GM12878 (cell line): ENCODE measurements around the gene SRRM3. TPM values are rescaled to one million over a fixed set of nuclear protein-coding genes. Genes with fewer than 3 reads are reported as not detected.

Source experiments
- ATAC-seq: fragments of 200-7000 bp; cut with Tn5 transposase; 3 replicates; pipeline ENCODE4 v1.9.1; 2020; ENCODE audit warnings: mild to moderate bottlenecking, moderate library complexity
- BruUV-seq: library from RNA; stranded (reverse); fragments of 400-500 nt; replicated peaks from 2 replicates; lab custom pipeline; 2021; lab: Mats Ljungman, UMichigan
- CTCF ChIA-PET: fragments of 300-600 bp; sonication (Branson Sonifier 250); formaldehyde crosslinking; extraction: SDS; loops from one replicate; lab custom pipeline; 2021; ENCODE audit warnings: inconsistent platforms; lab: Yijun Ruan, JAX
- POLR2A ChIA-PET: fragments of 350-600 bp; formaldehyde crosslinking; extraction: SDS; loops from one replicate; lab custom pipeline; 2021; ENCODE audit warnings: inconsistent platforms; lab: Charles Lee
- RAD21 ChIA-PET: fragments of 300-600 bp; sonication (Branson Sonifier 250); formaldehyde crosslinking; loops from one replicate; lab custom pipeline; 2023; ENCODE audit warnings: antibody characterized with exemption; ENCODE audit not compliant: unreplicated experiment; lab: Charles Lee
- SMC1A ChIA-PET: fragments of 300-600 bp; sonication (Branson Sonifier 250); formaldehyde crosslinking; loops from one replicate; lab custom pipeline; 2023; ENCODE audit not compliant: unreplicated experiment, uncharacterized antibody; lab: Charles Lee
- DNase-seq: peaks from one replicate; pipeline ENCODE4 v3.0.0-alpha.2; 2011; ENCODE audit warnings: low read depth, low spot score
- FAIRE-seq: peaks from 3 replicates; lab custom pipeline; 2011; peaks lifted over from hg19 to GRCh38; lab: Jason Lieb, UNC
- H2AFZ ChIP-seq: 2 replicates; pipeline ENCODE4 v1.6.0; 2011; ENCODE audit warnings: low read depth, low read length, control low read depth; ENCODE audit not compliant: control insufficient read depth
- H3K27ac ChIP-seq: 2 replicates; pipeline ENCODE4 v1.5.1; 2011; ENCODE audit warnings: control low read depth; ENCODE audit not compliant: control insufficient read depth, insufficient read depth
- H3K27me3 ChIP-seq, 2 experiments: replicated peaks in 1 of 2; 2 replicates each; pipeline versions ENCODE4 v1.6.0 to v1.6.1; 2011; ENCODE audit warnings: low read length in 1 of 2; ENCODE audit not compliant: control insufficient read depth in 2 of 2, insufficient read depth in 2 of 2
- H3K36me3 ChIP-seq, 2 experiments: 2 replicates each; pipeline ENCODE4 v1.5.1; 2011; ENCODE audit warnings: low read length in 1 of 2; ENCODE audit not compliant: control insufficient read depth in 2 of 2, insufficient read depth in 2 of 2
- H3K4me1 ChIP-seq: 2 replicates; pipeline ENCODE4 v1.6.1; 2011; ENCODE audit warnings: mild to moderate bottlenecking, low read length, moderate library complexity, mixed read lengths; ENCODE audit not compliant: control insufficient read depth, insufficient read depth
- H3K4me2 ChIP-seq: 2 replicates; pipeline ENCODE4 v1.6.0; 2011; ENCODE audit warnings: control low read depth; ENCODE audit not compliant: control insufficient read depth, insufficient read depth
- H3K4me3 ChIP-seq: fragments of 200-600 bp; sonication (generic); 2 replicates; pipeline ENCODE4 v1.5.1; 2016
- H3K79me2 ChIP-seq: 2 replicates; pipeline ENCODE4 v1.6.0; 2011; ENCODE audit warnings: low read length; ENCODE audit not compliant: control insufficient read depth, insufficient read depth
- H3K9ac ChIP-seq: 2 replicates; pipeline ENCODE4 v1.8.0; 2011; ENCODE audit warnings: low read length, control low read depth, mixed read lengths; ENCODE audit not compliant: control insufficient read depth, insufficient read depth
- H3K9me3 ChIP-seq: replicated peaks from 3 replicates; pipeline ENCODE4 v1.5.1; 2011; ENCODE audit warnings: mild to moderate bottlenecking, low read length; ENCODE audit not compliant: control insufficient read depth, insufficient read depth
- H4K20me1 ChIP-seq: 2 replicates; pipeline ENCODE4 v1.6.0; 2011; ENCODE audit not compliant: control insufficient read depth, insufficient read depth
- RUNX3 ChIP-seq: IDR thresholded peaks from 2 replicates; pipeline ENCODE4 v1.6.1; 2012; ENCODE audit warnings: low read length, inconsistent platforms
- WGBS: methylation state at CpG from one replicate; pipeline ENCODE4 v1.1.6; 2016; ENCODE audit warnings: low lambda C conversion rate; ENCODE audit not compliant: insufficient replicate concordance, insufficient coverage; ENCODE audit errors: missing lambda C conversion rate; 5-methylcytosine and 5-hydroxymethylcytosine counted together
- in situ Hi-C: fragments of 300-500 bp; cut with MboI; formaldehyde crosslinking; loops from 9 replicates; pipeline ENCODE4 v1.14.3; 2018; ENCODE audit warnings: mixed read lengths
- intact Hi-C: fragments of 100-400 bp; cut with micrococcal nuclease; formaldehyde crosslinking; loops from one replicate; pipeline ENCODE4 v1.14.2; 2022; ENCODE audit not compliant: unreplicated experiment
- polyA plus RNA-seq, 11 experiments: library from polyadenylated mRNA; depleted of rRNA in 4 of 11; unstranded in 6 of 11; stranded (reverse) in 5 of 11; fragments of >200 nt; fragmentation: Nextera tagmentation in 4 of 11; fragmentation: Illumina TruSeq in 1 of 11; extraction: Ambion mirVana in 4 of 11; extraction: Trizol in 1 of 11; gene quantifications; 1 replicate in 1 of 11; 2 replicates in 10 of 11; pipeline versions ENCODE4 v1.2.1 to v1.2.3, GENCODE V29; 2011 to 2016; ENCODE audit warnings: inconsistent platforms in 2 of 11, missing spikeins in 2 of 11, low read depth in 1 of 11
- total RNA-seq, 4 experiments: library from RNA; depleted of rRNA in 3 of 4; stranded (reverse); fragments of >200 nt in 3 of 4; fragmentation: Illumina TruSeq in 1 of 4; extraction: Trizol in 1 of 4; gene quantifications; 2 replicates each; pipeline versions ENCODE4 v1.2.1 to v1.2.3, GENCODE V29; 2013 to 2021
- TF ChIP-seq, protein P1 (sequence below): fragments of 450-650 bp; IDR thresholded peaks from 2 replicates; pipeline ENCODE4 v1.6.1; 2016; ENCODE audit warnings: mild to moderate bottlenecking, moderate library complexity, borderline replicate concordance

SRRM3 gene
- total and polyA plus RNA-seq, 10 of the 15 experiments (the other 5 are each of a cell fraction or from before 2014, with no cell fraction given): 0.03 to 0.15 (median 0.05) TPM; not detected in 6

DNA sequence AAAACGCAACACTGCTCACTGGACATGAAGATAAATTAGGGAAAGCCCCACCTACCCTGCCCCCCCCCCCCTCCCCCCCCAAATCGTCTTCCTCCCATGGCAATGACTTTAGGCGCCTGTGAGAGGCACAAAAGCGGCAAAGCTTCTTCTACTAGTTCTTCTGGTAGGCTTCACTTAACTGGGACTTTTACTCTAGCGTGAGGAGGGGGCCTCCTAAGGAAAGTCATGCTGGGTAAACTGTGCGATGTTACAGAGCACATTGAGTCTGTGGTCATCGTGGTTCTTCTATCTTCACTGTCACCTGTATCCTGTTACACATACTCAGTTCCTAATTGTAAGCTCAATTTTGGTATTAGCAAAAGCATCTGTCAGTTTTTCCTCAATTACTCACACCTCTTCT is 125.9 kb downstream of the SRRM3 start:
- ChIA-PET POLR2A (interaction anchor here (0.6 to 1.3 kb wide), 3 partner anchors 8 to 242 kb away, joined by 4 to 5 read pairs (median 4); no protein-coding TSS in a partner anchor), CTCF (interaction anchor here (0.7 to 1.6 kb wide), 6 partner anchors 9 to 36 kb away, joined by 3 to 12 read pairs (median 4); partner anchors contain the start of gene YWHAG)

More for the DNA sequence above, 125.9 kb downstream of the SRRM3 start:
- peaks cover 16% of the 10 kb centered on the region for H3K79me2 ChIP-seq
- in situ Hi-C loops (no loop called here), intact Hi-C loops (no loop called here)
- H3K27me3 ChIP-seq: no peaks in the 10 kb centered on the region
- no peak overlapping the region for H3K9ac ChIP-seq
- no peaks in the 10 kb centered on the region for H3K9me3 ChIP-seq
- ATAC-seq (no peak), DNase-seq (no peak), FAIRE-seq (no peak)
- no peak overlapping the region for H3K4me2 ChIP-seq
- no TSS peak for BruUV-seq
- no peaks in the 10 kb centered on the region for H3K4me1 ChIP-seq
- no peak overlapping the region for H3K27ac ChIP-seq
- peaks cover 15 to 40% of the 10 kb centered on the region in 2 experiments for H3K36me3 ChIP-seq
- H2AFZ ChIP-seq: no peak overlapping the region
- SMC1A ChIA-PET: interaction anchor here (0.8 to 1.5 kb wide), 3 partner anchors 9 to 39 kb away, joined by 3 to 5 read pairs (median 3); no protein-coding TSS in a partner anchor
- H4K20me1 ChIP-seq: peaks cover 9% of the 10 kb centered on the region
- WGBS: 20% methylated on average over 4 of the region's 7 CpGs
- RAD21 ChIA-PET: interaction anchor here (0.8 kb wide), 1 partner anchor 13 kb away, joined by 3 read pairs; no protein-coding TSS in a partner anchor
- TF ChIP-seq, protein P1, sequence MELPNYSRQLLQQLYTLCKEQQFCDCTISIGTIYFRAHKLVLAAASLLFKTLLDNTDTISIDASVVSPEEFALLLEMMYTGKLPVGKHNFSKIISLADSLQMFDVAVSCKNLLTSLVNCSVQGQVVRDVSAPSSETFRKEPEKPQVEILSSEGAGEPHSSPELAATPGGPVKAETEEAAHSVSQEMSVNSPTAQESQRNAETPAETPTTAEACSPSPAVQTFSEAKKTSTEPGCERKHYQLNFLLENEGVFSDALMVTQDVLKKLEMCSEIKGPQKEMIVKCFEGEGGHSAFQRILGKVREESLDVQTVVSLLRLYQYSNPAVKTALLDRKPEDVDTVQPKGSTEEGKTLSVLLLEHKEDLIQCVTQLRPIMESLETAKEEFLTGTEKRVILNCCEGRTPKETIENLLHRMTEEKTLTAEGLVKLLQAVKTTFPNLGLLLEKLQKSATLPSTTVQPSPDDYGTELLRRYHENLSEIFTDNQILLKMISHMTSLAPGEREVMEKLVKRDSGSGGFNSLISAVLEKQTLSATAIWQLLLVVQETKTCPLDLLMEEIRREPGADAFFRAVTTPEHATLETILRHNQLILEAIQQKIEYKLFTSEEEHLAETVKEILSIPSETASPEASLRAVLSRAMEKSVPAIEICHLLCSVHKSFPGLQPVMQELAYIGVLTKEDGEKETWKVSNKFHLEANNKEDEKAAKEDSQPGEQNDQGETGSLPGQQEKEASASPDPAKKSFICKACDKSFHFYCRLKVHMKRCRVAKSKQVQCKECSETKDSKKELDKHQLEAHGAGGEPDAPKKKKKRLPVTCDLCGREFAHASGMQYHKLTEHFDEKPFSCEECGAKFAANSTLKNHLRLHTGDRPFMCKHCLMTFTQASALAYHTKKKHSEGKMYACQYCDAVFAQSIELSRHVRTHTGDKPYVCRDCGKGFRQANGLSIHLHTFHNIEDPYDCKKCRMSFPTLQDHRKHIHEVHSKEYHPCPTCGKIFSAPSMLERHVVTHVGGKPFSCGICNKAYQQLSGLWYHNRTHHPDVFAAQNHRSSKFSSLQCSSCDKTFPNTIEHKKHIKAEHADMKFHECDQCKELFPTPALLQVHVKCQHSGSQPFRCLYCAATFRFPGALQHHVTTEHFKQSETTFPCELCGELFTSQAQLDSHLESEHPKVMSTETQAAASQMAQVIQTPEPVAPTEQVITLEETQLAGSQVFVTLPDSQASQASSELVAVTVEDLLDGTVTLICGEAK: no peak
- peak; percentile 64 for TF ChIP-seq RUNX3
- H3K4me3 ChIP-seq: no peak overlapping the region
